Liver (tissue), 3 donors: Measurements from ENCODE around the gene BIRC7.

Experiments used
- ATF3 ChIP-seq: IDR thresholded peaks from 2 replicates; pipeline ENCODE4 v1.6.1; 2016; ENCODE audit warnings: antibody characterized with exemption
- CTCF ChIP-seq: fragments of 150-350 bp; IDR thresholded peaks from 2 replicates; pipeline ENCODE4 v1.5.1; 2017; ENCODE audit warnings: improper control_type of control experiment, low read depth, low read length; ENCODE audit not compliant: missing input control
- HNF4G ChIP-seq: IDR thresholded peaks from 2 replicates; pipeline ENCODE4 v1.6.1; 2016; ENCODE audit warnings: antibody characterized with exemption
- JUND ChIP-seq, 2 donors: IDR thresholded peaks; 2 replicates each; pipeline ENCODE4 v1.6.1; 2016; ENCODE audit warnings: antibody characterized with exemption in 2 of 2
- REST ChIP-seq: IDR thresholded peaks from 2 replicates; pipeline ENCODE4 v1.6.1; 2016; ENCODE audit warnings: antibody characterized with exemption, mild to moderate bottlenecking
- SP1 ChIP-seq: IDR thresholded peaks from 2 replicates; pipeline ENCODE4 v1.6.1; 2018; ENCODE audit warnings: antibody characterized with exemption, mild to moderate bottlenecking
- TAF1 ChIP-seq: conservative IDR thresholded peaks from 2 replicates; pipeline ENCODE4 v1.6.1; 2016; ENCODE audit warnings: antibody characterized with exemption, mild to moderate bottlenecking
- YY1 ChIP-seq: IDR thresholded peaks from 2 replicates; pipeline ENCODE4 v1.6.1; 2016; ENCODE audit warnings: antibody characterized with exemption, mild to moderate bottlenecking
- donor health status: healthy.
- donor health status: healthy.

GRCh38 chr20:63259734-63260460, 24.2 kb downstream of the BIRC7 start:
- no peak for TF ChIP-seq REST
- no peak for TF ChIP-seq CTCF
- no peak for TF ChIP-seq SP1
- no peak for TF ChIP-seq JUND (IDR thresholded peaks at IDR 0.05)
- no peak for TF ChIP-seq YY1
- no peak for TF ChIP-seq HNF4G
- no peak for TF ChIP-seq ATF3
- TF ChIP-seq TAF1 = no peak
